Measurements from ENCODE around the gene TNIP1. TPM values are rescaled to one million over a fixed set of nuclear protein-coding genes. Genes with fewer than 3 reads are reported as not detected.
A peak's percentile ranks its signal among the peaks of the same experiment; 100 is the strongest.

Gene TNIP1
- total and polyA plus RNA-seq, 2 experiments from 2014 or later: 57.0 to 64.6 TPM

DNA sequence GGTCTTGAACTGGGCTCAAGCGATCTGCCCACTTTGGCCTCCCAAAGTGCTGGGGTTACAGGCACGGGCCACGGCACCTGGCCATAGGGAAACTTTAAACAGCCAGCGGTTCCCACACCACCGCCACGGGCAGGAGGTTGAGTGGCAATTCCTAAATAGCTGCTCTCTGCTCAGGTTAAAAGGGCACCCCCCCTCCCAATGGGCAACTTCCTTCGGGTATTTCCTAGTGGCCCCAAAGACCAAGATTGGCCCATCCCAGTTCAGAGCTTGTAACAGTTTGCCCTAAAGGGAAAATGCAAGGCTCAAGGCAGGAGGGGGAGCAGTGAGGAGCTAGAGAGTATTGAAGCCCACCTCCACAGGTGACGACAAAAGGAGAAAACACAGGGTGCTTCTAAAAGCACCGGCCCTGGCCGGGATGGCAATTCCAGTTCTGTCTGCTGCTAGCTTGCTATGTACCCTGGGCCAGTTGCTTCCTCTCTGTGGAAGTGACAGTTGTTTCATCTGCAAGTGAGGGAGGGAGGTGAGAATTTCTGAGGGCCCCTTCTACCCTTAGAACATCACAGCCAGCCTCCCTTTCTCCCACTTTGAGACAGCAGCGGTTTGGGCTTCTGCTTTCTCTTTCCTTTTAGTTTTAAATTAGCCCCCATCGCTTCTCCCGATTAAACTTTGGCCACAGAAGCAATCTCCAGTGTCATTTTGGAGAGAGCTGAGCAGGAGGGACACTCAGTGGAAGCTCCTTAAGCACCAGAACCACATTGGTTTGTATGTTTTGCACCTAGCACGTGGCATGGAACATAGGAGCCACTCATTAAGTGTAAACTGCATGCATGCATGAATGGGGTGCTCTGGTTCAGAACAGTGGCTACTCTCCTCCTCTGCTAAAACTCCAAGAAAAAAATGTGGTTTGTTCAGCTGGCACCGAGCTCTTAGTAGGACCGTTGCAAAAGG is 17.3 kb upstream of the TNIP1 start:
- Histone ChIP-seq H3K27ac (no peak overlapping the region), H3K9me3 (ENCODE audit: low read depth) (no peaks in the 10 kb centered on the region), H4K20me1 (ENCODE audit: insufficient read depth, poor library complexity, severe bottlenecking) (no peaks in the 10 kb centered on the region), H3K9me2 (replicated peaks; ENCODE audit: insufficient read depth) (no peaks in the 10 kb centered on the region), H3K79me2 (no peaks in the 10 kb centered on the region), H3K4me2 (no peak overlapping the region), H3K36me3 (replicated peaks; ENCODE audit: insufficient read depth, low read depth) (no peaks in the 10 kb centered on the region), H3K4me1 (ENCODE audit: insufficient read depth) (peaks cover 35% of the 10 kb centered on the region), H3K27me3 (no peaks in the 10 kb centered on the region), H2AFZ (no peak overlapping the region), H3K4me3 (no peak overlapping the region)
- no peak for TF ChIP-seq EZH2phosphoT487 (IDR thresholded peaks at IDR 0.05; ENCODE audit: low read depth, severe bottlenecking, unreplicated experiment)
- TF ChIP-seq EZH2 (IDR thresholded peaks at IDR 0.05; ENCODE audit: borderline replicate concordance): no peak
- TF ChIP-seq, protein P1, sequence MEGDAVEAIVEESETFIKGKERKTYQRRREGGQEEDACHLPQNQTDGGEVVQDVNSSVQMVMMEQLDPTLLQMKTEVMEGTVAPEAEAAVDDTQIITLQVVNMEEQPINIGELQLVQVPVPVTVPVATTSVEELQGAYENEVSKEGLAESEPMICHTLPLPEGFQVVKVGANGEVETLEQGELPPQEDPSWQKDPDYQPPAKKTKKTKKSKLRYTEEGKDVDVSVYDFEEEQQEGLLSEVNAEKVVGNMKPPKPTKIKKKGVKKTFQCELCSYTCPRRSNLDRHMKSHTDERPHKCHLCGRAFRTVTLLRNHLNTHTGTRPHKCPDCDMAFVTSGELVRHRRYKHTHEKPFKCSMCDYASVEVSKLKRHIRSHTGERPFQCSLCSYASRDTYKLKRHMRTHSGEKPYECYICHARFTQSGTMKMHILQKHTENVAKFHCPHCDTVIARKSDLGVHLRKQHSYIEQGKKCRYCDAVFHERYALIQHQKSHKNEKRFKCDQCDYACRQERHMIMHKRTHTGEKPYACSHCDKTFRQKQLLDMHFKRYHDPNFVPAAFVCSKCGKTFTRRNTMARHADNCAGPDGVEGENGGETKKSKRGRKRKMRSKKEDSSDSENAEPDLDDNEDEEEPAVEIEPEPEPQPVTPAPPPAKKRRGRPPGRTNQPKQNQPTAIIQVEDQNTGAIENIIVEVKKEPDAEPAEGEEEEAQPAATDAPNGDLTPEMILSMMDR (IDR thresholded peaks at IDR 0.05; ENCODE audit: poor library complexity): no peak
- WGBS (ENCODE audit: low lambda C conversion rate, missing lambda C conversion rate): 87% methylated on average over 16 of the region's 16 CpGs
- DNase-seq (ENCODE audit: low spot score): no peak

DNA sequence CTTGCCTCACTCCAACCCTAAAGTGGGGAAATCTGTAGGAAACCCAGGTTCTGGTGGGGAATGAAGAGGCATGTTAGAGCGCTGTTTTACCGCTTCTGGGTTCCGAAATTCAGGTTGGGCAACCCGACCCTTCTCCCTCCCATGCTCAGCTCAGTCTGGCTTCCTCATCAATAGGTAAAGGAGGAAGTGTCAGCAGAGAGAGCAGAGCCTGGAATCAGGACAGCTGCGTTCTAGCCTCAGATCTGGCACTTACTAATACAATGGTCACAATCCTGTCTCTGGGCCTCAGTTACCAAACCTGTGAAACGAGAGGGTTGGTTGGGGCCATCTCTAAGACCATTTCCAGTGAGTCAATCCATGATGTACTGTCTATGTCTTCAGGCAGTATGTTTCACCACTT is 16.2 kb upstream of the TNIP1 start:
- Histone ChIP-seq H4K20me1 (ENCODE audit: insufficient read depth, poor library complexity, severe bottlenecking) (no peaks in the 10 kb centered on the region), H2AFZ (no peak overlapping the region), H3K4me3 (no peak overlapping the region), H3K9me2 (replicated peaks; ENCODE audit: insufficient read depth) (no peaks in the 10 kb centered on the region), H3K4me1 (ENCODE audit: insufficient read depth) (peaks cover 40% of the 10 kb centered on the region), H3K27ac (no peak overlapping the region), H3K27me3 (no peaks in the 10 kb centered on the region), H3K79me2 (no peaks in the 10 kb centered on the region), H3K4me2 (no peak overlapping the region), H3K9me3 (ENCODE audit: low read depth) (no peaks in the 10 kb centered on the region), H3K36me3 (replicated peaks; ENCODE audit: insufficient read depth, low read depth) (no peaks in the 10 kb centered on the region)
- WGBS (ENCODE audit: low lambda C conversion rate, missing lambda C conversion rate): 91% methylated on average over 6 of the region's 6 CpGs
- DNase-seq (ENCODE audit: low spot score): no peak
- TF ChIP-seq EZH2phosphoT487 (IDR thresholded peaks at IDR 0.05; ENCODE audit: low read depth, severe bottlenecking, unreplicated experiment) (no peak), EZH2 (IDR thresholded peaks at IDR 0.05; ENCODE audit: borderline replicate concordance) (no peak)
- TF ChIP-seq, protein P1 (IDR thresholded peaks at IDR 0.05; ENCODE audit: poor library complexity): no peak

DNA sequence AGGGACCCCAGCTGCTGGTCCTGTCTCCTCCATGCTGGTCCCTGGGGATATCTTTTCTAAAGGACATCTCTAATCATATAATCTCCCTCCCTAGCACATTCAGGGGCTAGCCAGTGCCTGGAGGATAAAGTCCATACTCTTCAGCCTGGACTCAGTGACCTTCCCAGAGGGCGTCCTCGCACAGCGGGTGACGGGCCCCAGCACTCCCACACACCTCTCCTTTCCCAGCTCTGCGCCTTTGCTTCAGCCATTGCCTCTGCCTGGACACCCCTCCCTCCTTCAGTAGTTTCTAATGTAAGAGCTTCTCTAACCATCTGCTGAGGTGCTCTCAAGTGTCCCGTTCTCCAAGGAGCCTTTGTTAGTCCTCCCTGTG is 15.2 kb upstream of the TNIP1 start:
- DNase-seq (ENCODE audit: low spot score): no peak
- peaks cover 40% of the 10 kb centered on the region for H3K4me1 ChIP-seq (ENCODE audit: insufficient read depth)
- H3K79me2 ChIP-seq: no peaks in the 10 kb centered on the region
- H3K9me2 ChIP-seq (replicated peaks; ENCODE audit: insufficient read depth): no peaks in the 10 kb centered on the region
- H3K27ac ChIP-seq: peak overlapping the region; percentile 94
- no peaks in the 10 kb centered on the region for H4K20me1 ChIP-seq (ENCODE audit: insufficient read depth, poor library complexity, severe bottlenecking)
- no peak overlapping the region for H3K4me3 ChIP-seq
- TF ChIP-seq, protein P1 (IDR thresholded peaks at IDR 0.05; ENCODE audit: poor library complexity): no peak
- no peak for TF ChIP-seq EZH2 (IDR thresholded peaks at IDR 0.05; ENCODE audit: borderline replicate concordance)
- no peak for TF ChIP-seq EZH2phosphoT487 (IDR thresholded peaks at IDR 0.05; ENCODE audit: low read depth, severe bottlenecking, unreplicated experiment)
- H3K9me3 ChIP-seq (ENCODE audit: low read depth): no peaks in the 10 kb centered on the region
- no peak overlapping the region for H2AFZ ChIP-seq
- 66% methylated on average over 6 of the region's 6 CpGs for WGBS (ENCODE audit: low lambda C conversion rate, missing lambda C conversion rate)
- H3K4me2 ChIP-seq: no peak overlapping the region
- no peaks in the 10 kb centered on the region for H3K36me3 ChIP-seq (replicated peaks; ENCODE audit: insufficient read depth, low read depth)
- H3K27me3 ChIP-seq: no peaks in the 10 kb centered on the region
